SK-N-SH treated with all-trans-retinoic acid at 6 μM for 48 hours (cell line): ENCODE data around the gene GLI2.

Experiments used
- ARNTL ChIP-seq: fragments of 450-650 bp; formaldehyde crosslinking; IDR thresholded peaks from 2 replicates; pipeline ENCODE4 v1.5.0; 2020; ENCODE audit warnings: low read depth, mild to moderate bottlenecking, moderate library complexity, borderline replicate concordance
- TOX ChIP-seq: fragments of 250-450 bp; sonication (Bioruptor Pico); IDR thresholded peaks from 2 replicates; pipeline ENCODE4 v1.8.0; 2021; ENCODE audit warnings: mild to moderate bottlenecking, moderate library complexity, borderline replicate concordance
- ZFP3 ChIP-seq: fragments of 250-450 bp; sonication (Bioruptor Pico); IDR thresholded peaks from 2 replicates; pipeline ENCODE4 v1.5.0; 2020; ENCODE audit warnings: mild to moderate bottlenecking, moderate library complexity
- ZFP30 ChIP-seq: fragments of 450-650 bp; formaldehyde crosslinking; IDR thresholded peaks from 2 replicates; pipeline ENCODE4 v1.5.0; 2022; ENCODE audit warnings: mild to moderate bottlenecking, moderate library complexity
- ZNF8 ChIP-seq: fragments of 450-650 bp; formaldehyde crosslinking; IDR thresholded peaks from 2 replicates; pipeline ENCODE4 v1.5.0; 2020; ENCODE audit warnings: mild to moderate bottlenecking, moderate library complexity
- TF ChIP-seq, protein P1 (sequence below): fragments of 250-450 bp; sonication (Bioruptor Pico); IDR thresholded peaks from 2 replicates; pipeline ENCODE4 v1.8.0; 2020; ENCODE audit warnings: mild to moderate bottlenecking, moderate library complexity, borderline replicate concordance
- TF ChIP-seq, protein P2 (sequence below): fragments of 250-450 bp; sonication (Bioruptor Pico); IDR thresholded peaks from 2 replicates; pipeline ENCODE4 v1.5.1; 2021; ENCODE audit warnings: mild to moderate bottlenecking, moderate library complexity

DNA sequence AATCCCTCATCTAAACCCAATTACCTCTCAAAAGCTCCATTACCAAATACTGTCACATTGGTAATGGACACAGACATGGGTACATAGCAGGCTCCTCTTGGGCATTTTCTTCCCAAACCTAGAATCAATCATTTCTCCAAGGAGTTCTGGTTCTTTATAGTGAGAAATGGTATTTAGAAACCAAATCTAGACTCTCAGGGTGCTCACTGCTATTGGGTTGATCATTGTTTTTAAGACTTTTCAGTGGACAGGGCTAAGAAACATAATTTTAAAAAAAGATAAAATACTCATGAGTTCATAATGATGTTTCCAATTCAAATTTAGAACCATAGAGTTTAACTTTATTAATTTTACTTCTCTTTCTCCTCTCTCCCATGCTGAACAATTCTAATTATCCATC is 9.4 kb upstream of the GLI2 start:
- no peak for TF ChIP-seq ZFP30 (CRISPR knock-in tag)
- no peak for TF ChIP-seq ZFP3 (CRISPR knock-in tag)
- TF ChIP-seq ZNF8 (CRISPR knock-in tag) = no peak
- no peak for TF ChIP-seq ARNTL
- TF ChIP-seq, protein P1, sequence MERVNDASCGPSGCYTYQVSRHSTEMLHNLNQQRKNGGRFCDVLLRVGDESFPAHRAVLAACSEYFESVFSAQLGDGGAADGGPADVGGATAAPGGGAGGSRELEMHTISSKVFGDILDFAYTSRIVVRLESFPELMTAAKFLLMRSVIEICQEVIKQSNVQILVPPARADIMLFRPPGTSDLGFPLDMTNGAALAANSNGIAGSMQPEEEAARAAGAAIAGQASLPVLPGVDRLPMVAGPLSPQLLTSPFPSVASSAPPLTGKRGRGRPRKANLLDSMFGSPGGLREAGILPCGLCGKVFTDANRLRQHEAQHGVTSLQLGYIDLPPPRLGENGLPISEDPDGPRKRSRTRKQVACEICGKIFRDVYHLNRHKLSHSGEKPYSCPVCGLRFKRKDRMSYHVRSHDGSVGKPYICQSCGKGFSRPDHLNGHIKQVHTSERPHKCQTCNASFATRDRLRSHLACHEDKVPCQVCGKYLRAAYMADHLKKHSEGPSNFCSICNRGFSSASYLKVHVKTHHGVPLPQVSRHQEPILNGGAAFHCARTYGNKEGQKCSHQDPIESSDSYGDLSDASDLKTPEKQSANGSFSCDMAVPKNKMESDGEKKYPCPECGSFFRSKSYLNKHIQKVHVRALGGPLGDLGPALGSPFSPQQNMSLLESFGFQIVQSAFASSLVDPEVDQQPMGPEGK (CRISPR knock-in tag) = no peak
- TF ChIP-seq, protein P2, sequence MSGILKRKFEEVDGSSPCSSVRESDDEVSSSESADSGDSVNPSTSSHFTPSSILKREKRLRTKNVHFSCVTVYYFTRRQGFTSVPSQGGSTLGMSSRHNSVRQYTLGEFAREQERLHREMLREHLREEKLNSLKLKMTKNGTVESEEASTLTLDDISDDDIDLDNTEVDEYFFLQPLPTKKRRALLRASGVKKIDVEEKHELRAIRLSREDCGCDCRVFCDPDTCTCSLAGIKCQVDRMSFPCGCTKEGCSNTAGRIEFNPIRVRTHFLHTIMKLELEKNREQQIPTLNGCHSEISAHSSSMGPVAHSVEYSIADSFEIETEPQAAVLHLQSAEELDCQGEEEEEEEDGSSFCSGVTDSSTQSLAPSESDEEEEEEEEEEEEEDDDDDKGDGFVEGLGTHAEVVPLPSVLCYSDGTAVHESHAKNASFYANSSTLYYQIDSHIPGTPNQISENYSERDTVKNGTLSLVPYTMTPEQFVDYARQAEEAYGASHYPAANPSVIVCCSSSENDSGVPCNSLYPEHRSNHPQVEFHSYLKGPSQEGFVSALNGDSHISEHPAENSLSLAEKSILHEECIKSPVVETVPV (CRISPR knock-in tag) = no peak
- TF ChIP-seq TOX = no peak
